GM10847 (cell line): ENCODE results near the gene PRR5.

ENCODE experiments used
- POLR2A ChIP-seq: IDR thresholded peaks from 2 replicates; pipeline ENCODE4 v1.6.1; 2011; ENCODE audit not compliant: insufficient read length; ENCODE audit errors: extremely low read depth

The PRR5 gene

GRCh38 chr22:44764373-44764772 is 62.4 kb downstream of the PRR5 start:
- no peak for TF ChIP-seq POLR2A

- TF ChIP-seq POLR2A: no peak
These were observed 63.0 kb downstream of the PRR5 start for GRCh38 chr22:44764974-44765373.

GRCh38 chr22:44765571-44766285 is 63.7 kb downstream of the PRR5 start:
- TF ChIP-seq POLR2A: no peak

- no peak for TF ChIP-seq POLR2A
These were observed 71.1 kb downstream of the PRR5 start for GRCh38 chr22:44773082-44773481.

- TF ChIP-seq POLR2A: no peak
These were observed 73.9 kb downstream of the PRR5 start for GRCh38 chr22:44775862-44776261.

GRCh38 chr22:44776605-44777363 is 74.8 kb downstream of the PRR5 start:
- no peak for TF ChIP-seq POLR2A

- no peak for TF ChIP-seq POLR2A
These were observed 75.4 kb downstream of the PRR5 start for GRCh38 chr22:44777364-44777755.

GRCh38 chr22:44780876-44781449 is 79.0 kb downstream of the PRR5 start:
- no peak for TF ChIP-seq POLR2A

- TF ChIP-seq POLR2A: no peak
These were observed 80.5 kb downstream of the PRR5 start for GRCh38 chr22:44782363-44782963.

GRCh38 chr22:44783091-44783490 is 81.1 kb downstream of the PRR5 start:
- TF ChIP-seq POLR2A: no peak

GRCh38 chr22:44783581-44783980 is 81.6 kb downstream of the PRR5 start:
- no peak for TF ChIP-seq POLR2A

- TF ChIP-seq POLR2A: no peak
These were observed 84.1 kb downstream of the PRR5 start for GRCh38 chr22:44786136-44786535.

- no peak for TF ChIP-seq POLR2A
These were observed 84.6 kb downstream of the PRR5 start for GRCh38 chr22:44786610-44787009.
